IPS DF 6.9 (cell line): ENCODE data around the gene GLI3.

Source experiments
- DNase-seq: peaks from one replicate; pipeline ENCODE4 v3.0.0-alpha.2; 2013; ENCODE audit warnings: low read depth, low spot score
- H3K27ac ChIP-seq: one replicate; pipeline ENCODE4 v1.5.1; 2013; ENCODE audit warnings: low read length, control low read depth
- H3K27me3 ChIP-seq: 2 replicates; pipeline ENCODE4 v1.6.1; 2013; ENCODE audit warnings: mild to moderate bottlenecking, low read length; ENCODE audit not compliant: control insufficient read depth, insufficient read depth
- H3K36me3 ChIP-seq: 2 replicates; pipeline ENCODE4 v1.6.1; 2013; ENCODE audit warnings: low read length; ENCODE audit not compliant: control insufficient read depth, insufficient read depth
- H3K4me1 ChIP-seq: 2 replicates; pipeline ENCODE4 v1.6.1; 2013; ENCODE audit warnings: low read length; ENCODE audit not compliant: control insufficient read depth, insufficient read depth
- H3K4me3 ChIP-seq: 2 replicates; pipeline ENCODE4 v1.5.1; 2013; ENCODE audit warnings: mild to moderate bottlenecking, low read length
- H3K9me3 ChIP-seq: 2 replicates; pipeline ENCODE4 v1.6.1; 2013; ENCODE audit warnings: low read length, inconsistent platforms; ENCODE audit not compliant: control insufficient read depth, insufficient read depth
- WGBS: extraction: QIAGEN DNeasy Blood & Tissue Kit; methylation state at CpG from one replicate; pipeline ENCODE4 v1.1.7; 2013; ENCODE audit warnings: mixed read lengths, missing lambda C conversion rate; ENCODE audit not compliant: insufficient read length, insufficient coverage; 5-methylcytosine and 5-hydroxymethylcytosine counted together

The GLI3 gene

GRCh38 chr7:41996381-41997035, 240.5 kb downstream of the GLI3 start:
- no peaks in the 10 kb centered on the region for H3K27me3 ChIP-seq
- H3K36me3 ChIP-seq, result no peaks in the 10 kb centered on the region
- no peak overlapping the region for H3K4me3 ChIP-seq
- H3K4me1 ChIP-seq, result no peaks in the 10 kb centered on the region
- no peak overlapping the region for H3K27ac ChIP-seq
- no peaks in the 10 kb centered on the region for H3K9me3 ChIP-seq
- no peak for DNase-seq
- WGBS, result no CpG with 5 or more reads among the region's 4 CpGs

- no peaks in the 10 kb centered on the region for H3K9me3 ChIP-seq
- no CpG with 5 or more reads among the region's 2 CpGs for WGBS
- H3K27me3 ChIP-seq, result no peaks in the 10 kb centered on the region
- H3K4me3 ChIP-seq, result no peak overlapping the region
- no peak for DNase-seq
- H3K36me3 ChIP-seq, result no peaks in the 10 kb centered on the region
- no peak overlapping the region for H3K27ac ChIP-seq
- no peaks in the 10 kb centered on the region for H3K4me1 ChIP-seq
These were observed 241.3 kb downstream of the GLI3 start for GRCh38 chr7:41995632-41996271.

- no peak overlapping the region for H3K27ac ChIP-seq
- H3K9me3 ChIP-seq, result no peaks in the 10 kb centered on the region
- WGBS, result no CpG with 5 or more reads among the region's 4 CpGs
- no peaks in the 10 kb centered on the region for H3K4me1 ChIP-seq
- DNase-seq, result no peak
- H3K4me3 ChIP-seq, result no peak overlapping the region
- H3K27me3 ChIP-seq, result no peaks in the 10 kb centered on the region
- no peaks in the 10 kb centered on the region for H3K36me3 ChIP-seq
These were observed 242.3 kb downstream of the GLI3 start for GRCh38 chr7:41994746-41995110.

- Histone ChIP-seq H3K36me3 (no peaks in the 10 kb centered on the region), H3K27ac (no peak overlapping the region), H3K4me1 (no peaks in the 10 kb centered on the region), H3K9me3 (no peaks in the 10 kb centered on the region), H3K27me3 (no peaks in the 10 kb centered on the region), H3K4me3 (no peak overlapping the region)
- WGBS, result no CpG with 5 or more reads among the region's 3 CpGs
- DNase-seq, result no peak
These were observed 242.8 kb downstream of the GLI3 start for GRCh38 chr7:41994036-41994745.

- Histone ChIP-seq H3K4me1 (no peaks in the 10 kb centered on the region), H3K27me3 (no peaks in the 10 kb centered on the region), H3K36me3 (no peaks in the 10 kb centered on the region), H3K9me3 (no peaks in the 10 kb centered on the region), H3K27ac (no peak overlapping the region), H3K4me3 (no peak overlapping the region)
- no peak for DNase-seq
- WGBS, result no CpG with 5 or more reads among the region's 13 CpGs
These were observed 243.8 kb downstream of the GLI3 start for GRCh38 chr7:41992881-41993867.

- no CpG with 5 or more reads among the region's 1 CpG for WGBS
- Histone ChIP-seq H3K36me3 (no peaks in the 10 kb centered on the region), H3K4me1 (no peaks in the 10 kb centered on the region), H3K4me3 (no peak overlapping the region), H3K27ac (no peak overlapping the region), H3K27me3 (no peaks in the 10 kb centered on the region), H3K9me3 (no peaks in the 10 kb centered on the region)
- DNase-seq, result no peak
These were observed 252.1 kb downstream of the GLI3 start for GRCh38 chr7:41984888-41985287.

- Histone ChIP-seq H3K27me3 (no peaks in the 10 kb centered on the region), H3K27ac (no peak overlapping the region), H3K36me3 (no peaks in the 10 kb centered on the region), H3K4me3 (no peak overlapping the region), H3K9me3 (no peaks in the 10 kb centered on the region), H3K4me1 (peaks cover 1% of the 10 kb centered on the region; the same call in 1 of the 2 replicates)
- no CpG with 5 or more reads among the region's 12 CpGs for WGBS
- no peak for DNase-seq
These were observed 255.7 kb downstream of the GLI3 start for GRCh38 chr7:41981046-41982040.

GRCh38 chr7:41979834-41980307, 257.1 kb downstream of the GLI3 start:
- no peak overlapping the region for H3K4me3 ChIP-seq
- peaks cover 1% of the 10 kb centered on the region; the same call in 1 of the 2 replicates for H3K4me1 ChIP-seq
- peak; percentile 45 for DNase-seq
- no CpG with 5 or more reads among the region's 6 CpGs for WGBS
- H3K27ac ChIP-seq, result no peak overlapping the region
- no peaks in the 10 kb centered on the region for H3K9me3 ChIP-seq
- H3K36me3 ChIP-seq, result no peaks in the 10 kb centered on the region
- H3K27me3 ChIP-seq, result no peaks in the 10 kb centered on the region

- Histone ChIP-seq H3K27me3 (no peaks in the 10 kb centered on the region), H3K27ac (no peak overlapping the region), H3K4me3 (no peak overlapping the region), H3K36me3 (no peaks in the 10 kb centered on the region), H3K9me3 (no peaks in the 10 kb centered on the region), H3K4me1 (peaks cover 1% of the 10 kb centered on the region; the same call in 1 of the 2 replicates)
- no CpG with 5 or more reads among the region's 4 CpGs for WGBS
- no peak for DNase-seq
These were observed 258.2 kb downstream of the GLI3 start for GRCh38 chr7:41978858-41979257.
